ENCODE data around the gene MTCH1.

MTCH1 gene

GRCh38 chr6:37019065-37019450 lies 33.1 kb upstream of the MTCH1 start:
- POLR2A ChIA-PET = no interaction called here
- DNase-seq (ENCODE audit: low read depth, low spot score) = no peak
- CTCF ChIA-PET = interaction anchor here (0.8 to 27.6 kb wide), 40 partner anchors 8 to 262 kb away, joined by 3 to 1706 read pairs (median 7); partner anchors contain the start of genes C6orf89, FGD2, MTCH1 and PIM1
- no peak overlapping the region for H3K4me3 ChIP-seq (ENCODE audit: low read depth, low read length)
- no peak for TF ChIP-seq CTCF (IDR thresholded peaks at IDR 0.05; ENCODE audit: insufficient read depth, low read length, missing control alignments)

- ChIA-PET CTCF (interaction anchor here (0.6 to 27.6 kb wide), 93 partner anchors 8 to 352 kb away, joined by 3 to 1706 read pairs (median 4); partner anchors contain the start of genes C6orf89, FGD2, MTCH1 and PIM1), POLR2A (interaction anchor here (0.5 to 1.4 kb wide), 5 partner anchors 32 to 989 kb away, joined by 3 to 8 read pairs (median 3); partner anchors contain the start of genes MTCH1 and PPIL1)
Observed at GRCh38 chr6:37018198-37019064, 32.4 kb upstream of the MTCH1 start.

GRCh38 chr6:37017606-37018197 lies 31.7 kb upstream of the MTCH1 start:
- POLR2A ChIA-PET = interaction anchor here (0.5 to 1.4 kb wide), 4 partner anchors 32 to 151 kb away, joined by 3 to 8 read pairs (median 4); partner anchors contain the start of genes MTCH1 and PPIL1
- DNase-seq (ENCODE audit: low read depth, low spot score) = no peak
- TF ChIP-seq CTCF (IDR thresholded peaks at IDR 0.05; ENCODE audit: insufficient read depth, low read length, missing control alignments) = no peak
- CTCF ChIA-PET = interaction anchor here (0.6 to 27.6 kb wide), 89 partner anchors 8 to 353 kb away, joined by 3 to 1706 read pairs (median 4); partner anchors contain the start of genes C6orf89, FGD2, MTCH1 and PIM1
- no peak overlapping the region for H3K4me3 ChIP-seq (ENCODE audit: low read depth, low read length)

More at GRCh38 chr6:37018198-37019064, 32.4 kb upstream of the MTCH1 start:
- peak; percentile 42 for DNase-seq (ENCODE audit: low read depth, low spot score)
- peak; percentile 96 for TF ChIP-seq CTCF (IDR thresholded peaks at IDR 0.05; ENCODE audit: insufficient read depth, low read length, missing control alignments)
- H3K4me3 ChIP-seq (ENCODE audit: low read depth, low read length) = no peak overlapping the region

GRCh38 chr6:37016995-37017394 lies 31.0 kb upstream of the MTCH1 start:
- TF ChIP-seq CTCF (IDR thresholded peaks at IDR 0.05; ENCODE audit: insufficient read depth, low read length, missing control alignments) = no peak
- DNase-seq (ENCODE audit: low read depth, low spot score) = no peak
- no peak overlapping the region for H3K4me3 ChIP-seq (ENCODE audit: low read depth, low read length)
- CTCF ChIA-PET = interaction anchor here (0.7 to 27.6 kb wide), 20 partner anchors 8 to 250 kb away, joined by 3 to 1706 read pairs (median 12); partner anchors contain the start of genes C6orf89, FGD2, MTCH1 and PIM1
- POLR2A ChIA-PET = no interaction called here

GRCh38 chr6:37015532-37015931 lies 29.5 kb upstream of the MTCH1 start:
- CTCF ChIA-PET = interaction anchor here (0.7 to 27.6 kb wide), 9 partner anchors 9 to 248 kb away, joined by 3 to 1706 read pairs (median 55); partner anchors contain the start of genes C6orf89, FGD2 and PPIL1
- POLR2A ChIA-PET = interaction anchor here (0.7 kb wide), 1 partner anchor 130 kb away, joined by 3 read pairs; no protein-coding TSS in a partner anchor
- H3K4me3 ChIP-seq (ENCODE audit: low read depth, low read length) = no peak overlapping the region
- no peak for DNase-seq (ENCODE audit: low read depth, low spot score)
- TF ChIP-seq CTCF (IDR thresholded peaks at IDR 0.05; ENCODE audit: insufficient read depth, low read length, missing control alignments) = no peak

Data from AG04449 (cell line).